RWPE2 (cell line): ENCODE measurements around the gene APLNR.

Experiments used
- ATAC-seq: fragments of 200-7000 bp; cut with Tn5 transposase; 3 replicates; pipeline ENCODE4 v1.9.1; 2021; ENCODE audit warnings: low read depth
- DNase-seq: peaks from one replicate; pipeline ENCODE4 v3.0.0-alpha.2; 2020; ENCODE audit warnings: low spot score
- H3K27ac ChIP-seq: fragments of 450-650 bp; 2 replicates; pipeline ENCODE4 v1.5.1; 2017; ENCODE audit warnings: mild to moderate bottlenecking; ENCODE audit not compliant: poor library complexity, severe bottlenecking
- H3K27me3 ChIP-seq: fragments of 250-450 bp; sonication (Bioruptor Pico); 2 replicates; pipeline ENCODE4 v1.5.1; 2021; ENCODE audit warnings: mild to moderate bottlenecking, moderate library complexity; ENCODE audit not compliant: insufficient read depth, poor library complexity, severe bottlenecking
- H3K36me3 ChIP-seq: fragments of 250-450 bp; sonication (Bioruptor Pico); 2 replicates; pipeline ENCODE4 v1.5.1; 2020; ENCODE audit warnings: low read depth, mild to moderate bottlenecking, moderate library complexity
- H3K4me1 ChIP-seq: fragments of 250-450 bp; sonication (Bioruptor Pico); 2 replicates; pipeline ENCODE4 v1.5.1; 2021; ENCODE audit warnings: mild to moderate bottlenecking, moderate library complexity; ENCODE audit not compliant: insufficient read depth, poor library complexity, severe bottlenecking
- H3K4me3 ChIP-seq: fragments of 250-450 bp; sonication (Bioruptor Pico); 2 replicates; pipeline ENCODE4 v1.5.1; 2021; ENCODE audit warnings: mild to moderate bottlenecking, moderate library complexity; ENCODE audit not compliant: severe bottlenecking
- H3K9me3 ChIP-seq: fragments of 250-450 bp; sonication (Bioruptor Pico); 2 replicates; pipeline ENCODE4 v1.5.1; 2021; ENCODE audit warnings: mild to moderate bottlenecking, moderate library complexity; ENCODE audit not compliant: severe bottlenecking
- TF ChIP-seq, protein P1 (sequence below): fragments of 450-650 bp; IDR thresholded peaks from one replicate; pipeline ENCODE4 v1.5.1; 2017; ENCODE audit warnings: mild to moderate bottlenecking, moderate library complexity; ENCODE audit not compliant: poor library complexity, severe bottlenecking

The APLNR gene

DNA sequence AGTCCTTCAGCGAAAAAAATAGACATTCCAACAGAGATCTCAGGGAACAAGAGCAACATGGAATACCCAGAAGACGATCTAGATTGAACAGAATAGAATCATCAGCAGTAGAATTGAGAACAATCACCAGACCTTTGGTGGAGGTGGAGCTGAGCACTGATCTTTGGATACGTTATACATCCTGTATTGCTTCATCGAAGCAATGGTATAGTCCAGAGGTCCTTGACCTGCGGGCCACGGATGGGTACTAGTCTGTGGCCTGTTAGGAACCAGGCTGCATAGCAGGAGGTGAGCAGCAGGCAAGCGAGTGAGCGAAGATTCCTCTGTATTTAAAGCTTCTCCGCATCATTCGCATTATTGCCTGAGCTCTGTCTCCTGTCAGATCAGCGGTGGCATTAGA is 37.7 kb downstream of the APLNR start:
- TF ChIP-seq, protein P1, sequence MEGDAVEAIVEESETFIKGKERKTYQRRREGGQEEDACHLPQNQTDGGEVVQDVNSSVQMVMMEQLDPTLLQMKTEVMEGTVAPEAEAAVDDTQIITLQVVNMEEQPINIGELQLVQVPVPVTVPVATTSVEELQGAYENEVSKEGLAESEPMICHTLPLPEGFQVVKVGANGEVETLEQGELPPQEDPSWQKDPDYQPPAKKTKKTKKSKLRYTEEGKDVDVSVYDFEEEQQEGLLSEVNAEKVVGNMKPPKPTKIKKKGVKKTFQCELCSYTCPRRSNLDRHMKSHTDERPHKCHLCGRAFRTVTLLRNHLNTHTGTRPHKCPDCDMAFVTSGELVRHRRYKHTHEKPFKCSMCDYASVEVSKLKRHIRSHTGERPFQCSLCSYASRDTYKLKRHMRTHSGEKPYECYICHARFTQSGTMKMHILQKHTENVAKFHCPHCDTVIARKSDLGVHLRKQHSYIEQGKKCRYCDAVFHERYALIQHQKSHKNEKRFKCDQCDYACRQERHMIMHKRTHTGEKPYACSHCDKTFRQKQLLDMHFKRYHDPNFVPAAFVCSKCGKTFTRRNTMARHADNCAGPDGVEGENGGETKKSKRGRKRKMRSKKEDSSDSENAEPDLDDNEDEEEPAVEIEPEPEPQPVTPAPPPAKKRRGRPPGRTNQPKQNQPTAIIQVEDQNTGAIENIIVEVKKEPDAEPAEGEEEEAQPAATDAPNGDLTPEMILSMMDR = no peak
- H3K4me3 ChIP-seq = no peak overlapping the region
- ATAC-seq (no peak), DNase-seq (no peak)
- H3K4me1 ChIP-seq = no peaks in the 10 kb centered on the region
- H3K27ac ChIP-seq = no peak overlapping the region
- H3K36me3 ChIP-seq = no peaks in the 10 kb centered on the region
- H3K9me3 ChIP-seq = no peaks in the 10 kb centered on the region
- peaks cover 4% of the 10 kb centered on the region for H3K27me3 ChIP-seq

DNA sequence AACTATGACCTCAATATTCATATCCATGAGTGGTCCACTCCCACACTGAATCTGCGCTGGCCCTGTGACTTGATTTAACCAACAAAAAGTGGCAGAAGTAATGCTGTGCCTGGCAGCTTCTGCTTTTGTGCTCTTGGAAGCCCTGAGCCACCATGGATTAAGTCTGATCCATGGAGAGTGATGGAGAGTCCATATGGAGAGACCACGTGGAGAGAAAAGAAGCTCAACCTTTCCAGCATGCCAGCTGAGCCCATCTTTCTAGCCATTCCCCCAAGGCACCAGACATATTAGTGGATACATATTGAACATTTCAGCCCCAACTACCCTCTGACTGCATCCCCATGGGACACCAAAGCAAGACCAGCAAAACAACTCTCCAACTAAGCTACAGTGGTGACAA is 39.3 kb downstream of the APLNR start:
- Histone ChIP-seq H3K36me3 (no peaks in the 10 kb centered on the region), H3K27me3 (peaks cover 4% of the 10 kb centered on the region), H3K4me1 (no peaks in the 10 kb centered on the region), H3K4me3 (no peak overlapping the region), H3K9me3 (no peaks in the 10 kb centered on the region), H3K27ac (no peak overlapping the region)
- DNase-seq (no peak), ATAC-seq (no peak)
- TF ChIP-seq, protein P1 = no peak

DNA sequence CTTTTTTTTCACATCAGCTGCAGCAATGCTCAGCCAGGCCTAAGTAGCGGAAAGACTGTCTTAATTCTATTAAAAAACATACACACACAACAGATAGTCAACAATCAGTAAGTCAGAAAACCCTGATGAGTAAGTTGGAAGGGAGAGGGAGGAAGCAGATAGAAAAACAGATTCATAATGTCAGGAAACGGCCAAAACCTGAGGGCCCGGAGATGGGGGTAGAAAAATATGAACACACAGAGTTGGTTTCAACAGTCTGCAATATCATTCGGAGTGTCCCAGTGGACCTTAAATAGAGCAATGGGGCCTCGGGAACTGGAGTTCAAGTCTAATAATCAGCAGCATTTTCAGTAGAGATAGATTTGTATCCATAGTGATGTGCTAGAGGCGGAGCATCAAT is 40.5 kb downstream of the APLNR start:
- no peak for ATAC-seq
- H3K4me3 ChIP-seq = no peak overlapping the region
- H3K27me3 ChIP-seq = peaks cover 4% of the 10 kb centered on the region
- no peaks in the 10 kb centered on the region for H3K9me3 ChIP-seq
- TF ChIP-seq, protein P1 = no peak
- H3K36me3 ChIP-seq = no peaks in the 10 kb centered on the region
- H3K27ac ChIP-seq = no peak overlapping the region
- no peak for DNase-seq
- H3K4me1 ChIP-seq = no peaks in the 10 kb centered on the region

DNA sequence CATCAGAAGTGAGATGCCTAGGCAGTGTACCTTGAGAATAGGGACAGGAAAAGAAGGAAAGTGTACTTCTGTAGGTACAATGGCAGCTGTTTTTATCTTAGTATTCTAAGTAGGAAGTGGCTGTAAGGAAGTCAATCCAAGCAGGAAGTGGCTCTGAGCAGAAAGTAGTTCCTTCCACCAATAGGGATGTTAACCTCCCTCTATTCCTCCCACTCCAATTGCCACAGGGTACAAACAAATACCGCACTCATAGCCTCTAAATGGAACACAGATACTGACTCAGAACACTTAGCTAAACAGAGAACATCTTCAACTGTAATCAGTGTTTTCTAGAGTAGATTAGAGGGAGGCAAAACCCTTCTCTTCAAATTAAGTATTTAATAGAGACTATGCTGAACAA is 44.7 kb downstream of the APLNR start:
- no peaks in the 10 kb centered on the region for H3K36me3 ChIP-seq
- H3K4me1 ChIP-seq = no peaks in the 10 kb centered on the region

More for the DNA sequence above, 44.7 kb downstream of the APLNR start:
- Histone ChIP-seq H3K27me3 (peaks cover 4% of the 10 kb centered on the region), H3K27ac (no peak overlapping the region), H3K4me3 (no peak overlapping the region), H3K9me3 (no peaks in the 10 kb centered on the region)
- TF ChIP-seq, protein P1 = no peak
- ATAC-seq (no peak), DNase-seq (no peak)
